HG03460 (cell line): Measurements from ENCODE around the gene SH3GLB2.

ENCODE experiments used
- ATAC-seq: cut with Tn5 transposase; IDR thresholded peaks from one replicate; pipeline ENCODE4 v1.9.1; 2021; ENCODE audit not compliant: unreplicated experiment

The SH3GLB2 gene

DNA sequence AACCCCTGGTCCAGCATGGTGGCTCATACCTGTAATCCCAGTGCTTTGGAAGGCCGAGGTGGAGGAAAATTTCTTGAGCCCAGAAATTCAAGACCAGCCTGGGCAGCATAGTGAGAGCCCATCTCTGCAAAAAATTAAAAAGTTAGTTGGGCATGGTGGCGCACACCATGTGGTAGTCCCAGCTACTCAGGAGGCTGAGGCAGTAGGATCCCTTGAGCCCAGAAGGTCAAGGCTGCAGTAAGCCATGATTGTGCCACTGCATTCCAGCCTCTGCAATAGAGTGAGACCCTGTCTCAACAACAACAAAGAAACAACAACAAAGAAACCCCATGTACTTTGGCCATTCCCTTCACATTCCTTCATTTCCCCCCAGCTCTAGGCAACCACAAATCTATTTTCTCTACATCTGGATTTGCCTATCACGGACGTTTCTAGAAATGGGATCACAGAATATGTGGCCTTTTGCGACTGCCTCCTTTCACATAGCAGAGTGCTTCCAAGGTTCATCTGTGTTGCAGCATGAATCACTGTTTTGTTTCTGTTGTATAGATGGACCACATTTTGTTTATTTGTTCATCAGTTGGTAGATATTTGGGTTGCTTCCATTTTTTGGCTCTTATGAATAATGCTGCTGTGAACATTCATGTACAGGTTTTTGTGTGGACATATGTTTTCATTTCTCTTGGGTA is 26.2 kb upstream of the SH3GLB2 start:
- ATAC-seq = no peak

DNA sequence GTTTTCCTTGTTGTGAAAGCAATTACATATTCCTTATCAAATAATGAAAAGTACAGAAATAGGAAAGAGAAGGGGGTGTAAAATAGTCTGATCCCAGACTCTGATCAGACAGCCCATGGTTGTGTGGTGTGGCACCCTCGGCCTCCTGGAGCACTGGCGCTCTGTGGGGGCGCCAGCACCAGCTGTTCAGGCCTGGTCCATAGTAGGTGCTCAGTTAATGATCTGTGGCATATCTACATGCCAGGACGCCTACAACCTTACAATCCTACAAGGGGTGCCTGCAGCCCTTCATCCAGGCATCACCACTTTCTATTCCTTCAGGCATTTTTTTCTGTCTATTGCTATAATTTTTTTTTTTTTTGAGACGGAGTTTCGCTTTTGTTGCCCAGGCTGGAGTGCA is 24.9 kb upstream of the SH3GLB2 start:
- no peak for ATAC-seq

DNA sequence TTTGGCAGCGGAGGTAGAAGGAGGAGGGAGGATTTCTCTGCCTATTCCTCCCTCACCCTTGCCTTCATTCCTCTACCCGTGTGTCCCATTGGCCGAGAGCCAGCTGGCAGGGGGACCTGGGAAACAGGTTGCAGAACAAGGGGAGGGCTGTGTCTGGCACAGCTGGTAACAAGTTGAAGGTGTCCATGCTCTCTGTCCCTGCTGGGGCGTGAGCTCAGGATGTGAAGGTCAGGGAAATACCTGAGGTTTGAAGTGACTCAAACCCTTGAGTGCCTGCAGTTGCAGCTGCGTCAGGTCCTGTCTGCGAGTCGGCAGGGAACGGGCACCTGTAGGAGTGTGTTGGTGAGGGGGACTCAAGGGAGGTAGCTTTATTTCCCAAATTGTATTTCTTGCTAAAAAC is 24.5 kb upstream of the SH3GLB2 start:
- no peak for ATAC-seq

DNA sequence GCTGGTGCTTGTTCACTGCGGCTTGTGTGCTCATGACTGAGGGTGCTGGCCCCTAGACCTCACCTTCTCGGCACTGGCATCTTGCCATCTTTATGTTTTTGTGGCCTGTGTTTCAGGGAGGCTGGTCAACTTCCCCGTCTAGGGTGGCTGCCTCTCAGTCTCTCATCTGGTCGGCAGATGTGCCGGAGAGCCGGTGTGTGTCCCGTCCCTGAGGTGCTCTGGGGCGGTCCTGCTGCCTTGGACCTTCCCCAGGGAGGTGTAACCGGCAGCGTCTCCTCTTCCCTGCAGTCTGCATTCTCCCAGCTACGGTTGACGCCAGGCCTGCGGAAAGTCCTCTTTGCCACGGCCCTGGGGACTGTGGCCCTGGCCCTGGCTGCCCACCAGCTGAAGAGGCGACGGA is 13.9 kb upstream of the SH3GLB2 start:
- no peak for ATAC-seq

DNA sequence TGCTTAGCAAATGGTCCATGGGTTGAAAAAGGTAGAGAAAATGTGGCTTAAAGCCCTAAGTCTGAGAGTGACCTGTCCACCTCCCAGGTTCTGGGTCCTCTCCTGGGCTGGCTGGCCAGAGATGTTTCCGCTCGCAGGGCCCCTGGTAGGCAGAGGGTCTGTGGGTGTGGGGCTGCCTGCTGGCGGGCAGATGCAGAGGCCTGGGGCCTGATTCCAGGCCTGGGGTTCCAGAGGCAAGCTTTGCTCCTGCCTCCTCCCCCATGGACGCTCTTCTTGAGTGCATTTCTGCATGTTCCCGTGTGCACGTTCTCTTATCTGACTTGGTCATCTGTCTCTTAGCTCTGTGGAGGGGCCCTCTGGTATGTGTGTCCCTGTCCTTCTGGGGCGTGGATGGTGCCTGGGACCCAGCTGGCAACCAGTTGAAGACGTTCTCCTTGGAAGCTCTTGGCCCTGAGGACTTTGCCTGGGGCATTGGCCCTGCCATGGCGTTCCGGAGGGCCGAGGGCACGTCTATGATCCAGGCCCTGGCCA is 12.0 kb upstream of the SH3GLB2 start:
- no peak for ATAC-seq

DNA sequence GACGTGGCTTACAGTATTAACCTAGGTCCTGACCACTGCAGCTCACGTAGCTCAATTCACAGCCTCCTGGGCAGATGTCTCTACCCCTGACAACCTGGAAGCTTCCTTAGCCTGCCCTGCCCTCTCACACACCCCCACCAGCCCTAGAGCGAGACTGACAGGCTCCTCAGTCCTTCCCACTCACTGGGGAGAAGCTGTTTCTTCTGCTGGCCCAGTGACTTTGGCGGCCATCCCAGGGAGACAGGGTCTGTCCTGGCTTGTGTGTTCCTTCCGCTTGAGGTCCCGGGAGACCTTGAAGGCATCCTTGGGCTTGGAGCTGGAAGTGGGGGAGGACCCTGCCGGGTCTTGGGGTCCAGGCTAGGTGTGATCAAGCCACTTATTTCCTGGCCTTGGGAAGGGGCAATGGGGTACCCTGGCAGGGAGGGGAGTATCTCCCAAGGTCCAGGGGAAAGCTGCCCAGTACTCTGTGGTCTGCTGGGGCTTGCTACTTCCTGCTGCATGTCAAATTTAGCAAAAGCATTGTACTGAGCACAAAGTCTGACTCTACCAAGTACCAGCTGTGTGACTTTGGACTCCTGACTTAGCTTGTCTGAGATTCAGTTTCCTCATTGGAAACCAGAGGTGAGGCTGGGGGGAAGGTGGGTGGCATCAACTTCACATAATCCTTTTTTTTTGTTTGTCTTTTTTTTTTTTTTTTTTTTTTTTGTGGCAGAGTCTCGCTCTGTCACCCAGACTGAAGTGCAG is 10.2 kb upstream of the SH3GLB2 start:
- no peak for ATAC-seq

DNA sequence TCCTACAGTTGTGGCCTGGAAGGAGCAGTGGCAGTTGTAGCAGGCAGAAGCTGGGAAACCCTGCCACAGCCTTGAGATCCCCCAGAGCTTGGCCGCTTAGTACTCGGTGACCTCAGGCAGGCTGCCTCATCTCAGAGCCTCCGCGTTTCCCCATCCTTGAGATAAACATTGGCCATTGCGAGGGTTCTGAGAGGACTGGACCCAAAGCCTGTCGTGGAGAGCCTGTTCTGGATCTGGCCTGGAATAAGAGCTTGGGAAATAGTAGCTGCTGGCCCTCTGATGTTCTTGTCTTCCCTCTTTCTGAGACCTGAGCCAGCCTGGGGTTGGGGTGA is 9.6 kb upstream of the SH3GLB2 start:
- no peak for ATAC-seq

DNA sequence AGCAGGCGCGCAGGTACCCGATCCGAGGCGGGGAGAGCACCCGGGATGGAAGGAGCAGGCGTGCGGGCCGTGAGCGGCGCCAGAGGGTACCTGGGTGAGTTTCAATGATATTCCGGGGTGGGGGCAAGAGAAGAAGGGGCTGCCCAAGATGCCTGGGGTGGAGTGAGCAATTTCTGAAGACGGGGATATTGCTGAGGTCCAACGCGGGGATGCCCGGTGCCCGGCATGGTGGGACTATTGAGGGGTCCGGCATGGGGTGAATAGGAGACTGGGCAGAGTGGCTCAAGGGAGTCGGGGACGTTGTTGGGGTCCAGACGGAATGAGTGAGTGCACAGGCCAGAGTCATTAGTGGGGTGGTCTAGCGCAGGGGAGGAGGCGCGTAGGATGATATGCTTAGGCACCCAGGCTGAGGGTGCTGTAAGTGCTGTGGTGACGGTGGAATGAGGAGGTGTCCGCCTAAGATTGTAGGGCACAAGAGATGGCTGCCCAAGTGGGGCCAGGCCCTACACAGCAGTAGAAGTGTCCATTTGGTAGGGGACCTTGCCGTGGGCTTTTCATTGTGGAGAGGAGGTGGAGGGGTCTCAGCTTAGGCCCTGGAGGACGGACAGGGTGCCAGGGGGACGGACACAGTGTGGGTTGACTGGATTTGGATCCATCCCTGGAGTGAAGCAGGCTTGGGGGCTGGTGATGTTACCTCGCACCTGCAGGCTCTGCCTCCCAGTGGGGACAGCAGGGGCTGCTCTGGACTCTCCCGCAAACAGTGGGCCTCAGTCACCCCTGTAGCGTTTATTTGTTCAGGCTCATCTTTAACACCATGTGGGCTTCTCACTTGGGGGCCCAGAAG is 9.0 kb upstream of the SH3GLB2 start:
- ATAC-seq = no peak

DNA sequence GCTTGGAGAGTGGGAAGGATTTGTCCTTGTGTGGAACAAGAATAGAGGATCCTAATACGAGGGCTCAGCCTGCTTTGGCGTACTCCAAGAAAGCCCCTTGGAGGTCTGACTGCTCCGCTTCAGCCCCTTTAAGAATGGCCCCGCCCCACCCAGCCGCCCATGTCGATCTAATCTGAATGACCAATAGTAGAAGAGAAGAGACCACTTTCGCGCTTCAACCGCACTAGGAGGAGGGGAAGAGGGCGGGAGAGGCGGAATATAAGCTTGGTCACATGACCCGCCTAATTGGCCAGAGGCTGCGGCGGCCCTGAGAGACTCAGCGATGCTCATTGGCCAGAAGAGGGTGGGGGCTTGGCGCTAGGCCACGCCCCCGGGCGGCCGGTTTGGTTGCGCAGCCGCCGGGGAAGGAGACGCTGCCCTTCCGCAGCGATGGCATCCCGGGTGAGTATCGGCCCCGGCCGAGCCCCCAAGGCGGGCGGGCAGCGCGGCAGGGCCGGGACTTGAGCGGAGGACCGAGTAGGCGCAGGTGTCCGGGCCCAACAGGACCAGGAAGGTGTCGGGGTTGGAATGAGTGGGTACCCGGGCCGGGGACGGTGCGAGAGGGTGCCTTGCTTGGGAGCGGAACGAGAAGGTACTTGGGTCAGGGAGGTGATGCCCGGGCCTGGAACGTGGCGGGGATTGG is 8.3 kb upstream of the SH3GLB2 start, which contains the start of gene MIGA2:
Gene MIGA2, plus strand, starts transcription at position 386 of the 682 bp plus-strand sequence. CDS start 3,969 bp downstream, outside the sequence.
- peak; percentile 95 for ATAC-seq

DNA sequence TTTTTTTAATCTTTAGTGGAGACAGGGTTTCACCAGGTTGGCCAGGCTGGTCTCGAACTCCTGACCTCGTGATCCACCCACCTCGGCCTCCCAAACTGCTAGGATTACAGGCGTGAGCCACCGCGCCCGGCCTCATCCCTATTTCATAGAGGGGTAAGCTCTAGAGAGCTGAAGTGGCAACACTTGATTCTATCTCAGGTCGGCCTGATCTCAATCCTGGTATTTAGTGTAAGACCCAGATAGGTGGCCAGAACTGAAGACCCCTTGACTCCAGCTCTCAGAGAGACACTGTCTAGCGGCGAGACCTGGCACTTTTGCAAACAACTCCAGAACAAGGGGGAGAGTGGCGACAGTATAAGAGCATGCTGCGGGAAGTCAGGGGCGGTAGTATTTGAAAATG is 7.7 kb upstream of the SH3GLB2 start:
- ATAC-seq = peak; percentile 8

DNA sequence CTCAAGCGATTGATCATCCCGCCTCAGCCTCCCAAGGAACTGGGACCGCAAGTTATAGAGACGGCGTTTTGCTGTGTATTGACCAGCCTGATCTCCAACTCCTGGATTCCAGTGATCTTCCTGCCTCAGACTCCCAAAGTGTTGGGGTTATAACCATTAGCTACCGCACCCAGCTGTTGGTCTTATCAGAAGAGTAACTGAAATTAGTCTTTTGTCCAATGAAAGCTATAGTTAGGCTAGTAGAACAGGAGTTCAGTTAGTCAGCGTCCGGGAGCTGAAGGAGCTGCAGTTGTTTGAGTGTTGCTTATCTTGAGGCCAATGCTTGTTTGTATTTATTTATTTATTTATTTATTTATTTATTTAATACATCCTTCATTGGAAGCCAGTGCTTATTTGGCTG is 5.1 kb upstream of the SH3GLB2 start:
- ATAC-seq = no peak

DNA sequence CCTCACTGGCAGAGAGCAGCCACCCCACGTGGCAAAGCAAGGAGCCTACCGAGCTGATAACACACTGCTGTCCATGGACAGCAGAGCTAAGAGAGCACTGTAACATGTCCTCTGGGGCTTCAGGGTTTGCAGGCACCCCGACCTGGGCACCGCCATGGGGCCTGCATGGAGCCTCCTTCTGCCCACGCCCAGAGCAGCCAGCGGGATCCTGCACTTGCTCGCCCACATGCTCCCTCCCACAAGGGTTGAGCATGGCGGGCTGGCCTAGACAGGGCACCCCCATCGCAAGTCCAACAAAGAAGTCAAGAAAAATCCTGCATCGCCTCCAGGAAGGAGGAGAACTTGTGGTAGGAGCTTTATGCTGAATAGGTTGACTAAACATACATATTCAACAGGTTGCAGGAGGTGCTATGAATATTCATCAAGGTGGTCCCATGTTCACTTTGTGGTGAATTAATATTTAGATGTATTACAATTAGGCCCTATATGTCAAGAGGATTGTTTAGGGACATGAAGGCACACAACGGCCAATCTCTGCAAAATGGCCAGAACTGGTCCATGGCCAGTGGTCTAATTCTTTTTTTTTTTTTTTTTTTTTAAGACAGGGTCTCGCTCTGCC is 4.5 kb upstream of the SH3GLB2 start:
- ATAC-seq = no peak

DNA sequence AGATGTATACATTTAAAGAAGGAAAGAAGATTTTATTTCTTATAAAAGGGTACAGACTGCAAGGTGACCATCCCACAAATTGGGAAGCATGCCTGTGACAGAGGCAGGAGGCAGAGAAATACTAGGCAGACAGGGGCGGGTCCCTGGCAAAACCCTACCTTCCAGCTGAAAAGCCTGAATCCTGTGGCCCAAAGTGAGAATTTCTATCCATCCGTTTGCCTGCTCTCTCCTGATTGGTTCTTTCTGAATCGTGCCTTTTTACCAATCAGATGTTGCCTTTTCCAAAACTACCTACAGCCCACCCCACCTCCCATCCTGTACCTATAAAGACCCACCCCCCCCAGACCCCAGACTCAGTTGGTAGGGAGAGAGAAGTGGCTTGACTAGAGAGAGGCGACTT is 3.4 kb upstream of the SH3GLB2 start:
- ATAC-seq = no peak

DNA sequence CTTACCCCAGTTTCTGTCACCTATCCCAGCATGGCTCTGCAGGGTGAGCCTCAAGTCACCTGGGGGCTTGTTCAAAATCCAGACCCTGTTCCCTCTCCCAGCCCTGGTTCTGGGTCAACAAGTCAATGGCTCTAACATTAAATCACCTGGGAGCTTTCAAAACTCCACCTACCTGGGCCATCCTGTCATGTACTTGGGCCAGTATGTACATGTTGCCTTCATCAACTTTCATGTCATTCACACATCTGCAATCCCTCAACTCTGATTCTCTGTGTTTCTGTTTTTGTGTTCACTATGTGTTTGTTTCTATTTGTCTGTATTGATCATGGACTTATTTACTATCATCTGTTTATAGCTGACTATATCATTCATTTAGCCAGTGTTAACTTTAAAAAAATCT is 2.1 kb upstream of the SH3GLB2 start:
- ATAC-seq = no peak

DNA sequence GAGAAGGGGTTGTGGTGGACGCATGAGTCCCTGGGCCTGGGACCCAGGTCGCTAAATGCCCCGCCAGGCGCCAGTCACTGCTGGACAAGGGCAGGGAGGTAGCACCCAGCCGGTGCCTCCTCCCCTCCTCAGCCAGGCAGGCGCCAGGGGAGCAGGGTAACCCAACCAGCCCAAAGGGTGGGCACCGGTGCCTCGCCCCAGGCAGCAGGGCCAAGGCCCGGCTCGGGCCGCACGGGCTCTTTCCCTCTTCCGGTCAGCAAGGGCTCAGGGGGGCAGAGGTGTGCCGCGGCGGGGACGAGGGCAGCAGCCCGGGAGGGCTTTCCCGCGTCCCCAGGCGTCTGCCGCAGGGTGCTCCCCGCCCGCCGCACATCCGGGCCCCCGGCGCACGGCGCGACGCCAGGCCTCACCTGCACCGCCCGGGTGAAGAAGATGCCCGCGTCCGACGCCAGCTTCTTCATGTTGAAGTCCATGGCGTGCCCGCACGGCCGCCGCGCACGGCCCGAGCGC is 393 bp downstream of the SH3GLB2 start:
- peak; percentile 27 for ATAC-seq

DNA sequence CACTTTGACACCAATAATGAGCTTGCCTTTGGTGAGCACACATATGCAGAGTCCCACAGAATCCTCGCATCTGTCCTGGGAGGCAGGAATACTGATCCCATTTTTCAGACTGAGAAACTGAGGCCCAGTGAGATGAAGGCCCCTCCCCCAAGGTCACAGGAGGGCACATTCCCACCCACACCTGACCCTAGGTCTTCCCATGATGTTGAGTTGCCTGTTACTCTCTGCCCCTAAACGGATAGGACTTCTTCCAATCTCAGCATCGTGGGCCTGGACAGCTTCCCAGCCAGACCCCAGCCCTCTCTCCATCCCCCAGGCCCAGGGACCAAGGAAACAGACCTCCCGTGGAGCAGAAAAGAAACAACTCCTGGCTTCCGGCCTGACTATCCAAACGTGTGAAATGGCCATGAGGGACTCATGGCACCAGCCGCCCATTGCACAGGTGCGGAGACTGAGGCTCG is 877 bp downstream of the SH3GLB2 start:
- ATAC-seq = no peak

DNA sequence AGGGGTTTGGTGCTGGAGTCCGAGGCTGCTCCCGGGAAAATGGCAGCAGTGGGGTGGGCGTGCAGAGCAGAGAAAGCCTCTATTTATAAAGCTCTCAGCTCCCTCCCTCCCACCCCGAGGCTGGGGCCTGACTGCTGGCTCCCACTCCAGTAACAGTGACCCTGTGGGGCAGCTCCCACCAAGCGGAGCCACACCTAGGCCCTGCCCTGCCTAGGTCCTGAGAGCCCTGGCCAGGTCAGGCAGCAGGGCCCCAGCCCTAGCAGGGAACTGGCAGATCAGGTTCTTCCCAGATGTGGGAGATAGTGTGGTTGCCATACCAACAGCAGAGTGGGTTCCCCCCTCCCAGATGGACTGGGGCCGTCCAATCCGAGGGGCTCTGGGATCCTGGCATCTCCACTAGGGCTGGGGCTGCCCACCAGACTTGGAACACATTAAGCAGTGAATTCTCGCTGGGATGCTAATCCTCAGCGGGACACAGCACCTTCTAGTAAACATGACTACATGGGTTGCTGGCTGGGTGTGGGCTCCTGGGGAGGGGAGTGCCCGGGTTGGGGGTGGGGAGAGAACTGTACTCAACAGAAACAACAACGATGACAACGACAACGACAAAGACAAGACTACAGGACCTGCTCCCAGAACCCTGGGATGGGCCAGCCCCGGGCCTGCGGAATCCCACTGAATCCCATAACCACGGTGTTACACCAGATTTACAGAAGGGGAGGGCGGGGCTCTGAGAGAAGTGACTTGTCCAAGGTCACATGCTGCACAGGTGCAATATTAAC is 1.5 kb downstream of the SH3GLB2 start:
- no peak for ATAC-seq

DNA sequence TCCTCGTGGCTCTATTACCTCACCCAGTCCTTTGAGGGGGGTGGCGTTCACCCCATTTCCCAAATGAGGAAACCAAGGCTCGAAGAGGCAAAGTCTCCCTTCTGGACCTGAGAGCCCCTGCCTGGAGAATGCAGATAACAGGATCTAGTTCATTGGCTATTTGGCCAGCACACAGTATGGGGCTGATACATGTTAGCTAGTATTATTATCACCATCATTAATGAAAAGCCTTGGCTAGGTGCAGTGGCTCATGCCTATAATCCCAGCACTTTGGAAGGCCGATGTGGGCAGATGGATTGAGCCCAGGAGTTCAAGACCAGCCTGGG is 4.3 kb downstream of the SH3GLB2 start:
- no peak for ATAC-seq

DNA sequence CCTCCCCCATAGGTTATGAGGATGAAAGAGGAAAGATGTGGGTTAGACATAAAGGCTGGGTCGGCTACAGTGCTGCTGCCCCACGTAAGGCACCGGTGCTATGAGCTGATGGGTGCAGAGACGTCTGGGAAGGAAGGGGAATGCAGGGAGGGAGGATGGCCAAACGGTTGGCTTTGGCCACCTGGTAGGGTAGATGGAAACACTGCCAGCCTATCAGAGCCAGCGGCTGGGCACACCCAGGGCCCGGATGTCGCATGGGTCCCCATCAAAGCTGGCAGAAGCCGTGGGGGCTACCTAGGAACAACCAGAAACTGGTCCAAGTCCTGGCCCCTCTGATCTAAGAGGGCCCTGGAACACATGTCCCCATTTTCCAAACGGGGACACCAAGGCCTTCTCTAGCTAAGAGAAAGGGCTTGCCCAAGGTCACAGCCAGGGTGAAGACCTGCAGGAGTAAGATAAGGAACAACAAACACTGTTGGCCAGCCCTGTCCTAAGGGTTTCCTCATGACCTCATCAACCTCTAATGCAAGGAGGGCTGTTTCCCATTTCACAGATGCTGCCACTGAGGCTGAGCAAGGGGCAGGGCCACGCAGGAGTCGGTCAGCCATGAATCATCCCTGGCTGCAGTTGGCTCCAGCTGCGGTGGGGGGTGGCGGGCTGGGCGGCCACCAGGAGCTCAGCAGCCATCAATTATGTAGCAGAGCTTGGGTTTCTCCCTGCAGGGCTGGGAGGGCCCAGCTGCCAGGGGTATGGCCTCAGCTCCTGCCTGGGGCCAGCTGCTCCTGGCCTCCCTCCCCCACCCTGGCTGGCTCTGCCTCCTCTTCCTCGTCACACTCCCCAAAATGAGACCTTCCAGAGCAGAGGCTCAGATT is 4.9 kb downstream of the SH3GLB2 start:
- ATAC-seq = no peak
